Renal cortical epithelial cell (primary cell): ENCODE data around the gene CCDC192. TPM values are rescaled to one million over a fixed set of nuclear protein-coding genes. Genes with fewer than 3 reads are reported as not detected.

Experiments
- DNase-seq: peaks from one replicate; pipeline ENCODE4 v3.0.0-alpha.2; 2011; ENCODE audit warnings: low read depth
- total RNA-seq: library from RNA; depleted of rRNA; stranded (reverse); fragments of >200 nt; gene quantifications from 2 replicates; pipeline ENCODE4 v1.2.3, GENCODE V29; 2014

Gene CCDC192
- total RNA-seq, 1 donor from 2014 or later = not detected

DNA sequence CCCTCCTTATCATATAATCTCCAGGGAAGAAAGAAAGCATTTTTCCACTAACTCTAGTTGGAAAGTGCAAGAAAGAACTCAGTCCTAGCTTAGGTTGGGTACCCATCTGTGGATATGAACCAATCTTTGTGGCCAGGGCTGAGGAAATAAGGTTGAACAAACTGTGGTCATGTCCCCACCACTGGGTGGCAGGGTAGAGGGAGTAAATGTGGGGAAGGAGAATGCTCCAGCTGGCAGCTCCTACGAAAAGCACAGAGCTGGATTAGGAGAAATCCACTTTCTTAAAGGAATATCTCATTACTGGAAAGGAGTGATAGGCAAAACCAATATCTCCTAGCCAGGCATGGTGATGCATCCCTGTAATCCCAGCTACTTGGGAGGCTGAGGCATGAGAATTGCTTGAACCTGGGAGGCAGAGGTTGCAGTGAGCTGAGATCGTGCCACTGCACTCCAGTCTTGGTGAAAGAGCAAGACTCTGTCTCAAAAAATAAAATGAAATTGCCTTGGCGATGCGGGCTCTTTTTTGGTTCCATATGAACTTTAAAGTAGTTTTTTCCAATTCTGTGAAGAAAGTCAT, 175.1 kb downstream of the CCDC192 start:
- DNase-seq = peak; percentile 49

DNA sequence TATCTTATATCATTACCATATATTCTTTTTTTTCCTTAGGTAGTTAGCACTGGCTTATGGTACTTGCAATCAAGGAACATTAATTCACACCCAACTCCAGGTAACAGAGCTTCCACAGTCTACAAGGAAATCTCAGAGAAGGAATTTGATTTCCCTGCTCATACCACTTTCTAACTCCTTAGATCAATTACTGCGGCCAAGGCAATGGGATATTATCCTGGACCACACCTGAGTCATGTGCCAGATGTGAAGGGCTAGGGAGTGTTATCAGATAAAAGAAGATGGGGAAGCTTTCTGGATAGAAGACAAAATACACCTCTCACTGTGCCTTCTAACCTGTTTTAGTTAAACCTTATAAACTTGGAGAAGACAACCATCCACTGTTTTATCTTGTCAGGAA, 181.2 kb downstream of the CCDC192 start:
- no peak for DNase-seq

DNA sequence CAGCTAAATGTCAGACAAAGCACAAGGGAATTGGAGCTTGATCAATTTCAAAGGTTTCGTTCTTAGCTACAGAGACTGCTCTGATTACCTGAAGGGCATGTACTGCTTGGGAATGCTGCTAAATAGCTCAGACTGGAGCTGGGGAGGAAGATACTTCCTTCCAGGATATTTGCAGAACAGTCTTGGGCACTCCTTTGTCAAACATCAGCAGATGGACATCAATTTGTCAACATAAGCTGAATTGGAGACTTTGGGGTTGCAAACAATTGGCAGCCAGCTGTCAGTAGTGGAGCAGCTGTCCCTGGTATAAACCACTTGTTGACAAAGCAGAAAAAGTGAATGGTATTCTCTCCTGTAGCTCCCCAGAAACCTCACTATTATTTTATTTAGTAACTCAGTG, 182.0 kb downstream of the CCDC192 start:
- no peak for DNase-seq

DNA sequence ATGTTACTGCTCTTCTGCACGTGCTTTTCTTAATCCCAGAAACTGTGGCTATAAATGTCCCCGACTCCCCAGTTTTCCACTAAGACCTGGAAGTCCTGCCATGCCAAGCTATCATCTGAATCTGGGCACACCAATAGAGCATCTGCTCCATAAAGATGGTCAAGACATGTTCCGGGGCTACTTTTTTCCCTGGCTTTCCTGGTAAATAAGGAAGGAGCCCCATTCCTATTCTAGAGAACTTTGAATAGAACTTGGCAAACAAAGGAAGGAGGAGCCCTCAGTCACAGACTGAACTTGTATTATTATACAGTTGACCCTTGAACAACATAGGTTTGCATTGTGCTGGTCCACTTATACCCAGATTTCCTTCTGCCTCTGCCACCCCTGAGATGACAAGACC, 182.9 kb downstream of the CCDC192 start:
- no peak for DNase-seq

DNA sequence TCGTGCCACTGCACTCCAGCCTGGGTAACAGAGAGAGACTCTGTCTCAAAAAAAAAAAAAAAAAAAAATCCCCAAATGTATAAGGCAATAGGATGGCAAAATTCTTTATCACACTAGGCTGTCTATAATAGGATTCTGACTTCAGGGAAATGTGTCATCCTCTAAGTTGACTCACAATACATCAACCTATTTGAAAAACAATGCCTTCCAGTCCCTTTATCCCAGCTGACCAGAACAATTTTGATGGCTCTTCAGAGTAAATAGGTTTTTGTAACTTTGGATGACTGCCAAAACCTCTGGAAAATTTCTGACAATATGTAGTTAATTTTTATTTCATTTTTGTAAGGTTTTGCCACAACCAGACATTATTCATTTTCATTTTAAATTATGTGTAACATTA, 184.1 kb downstream of the CCDC192 start:
- DNase-seq = no peak

DNA sequence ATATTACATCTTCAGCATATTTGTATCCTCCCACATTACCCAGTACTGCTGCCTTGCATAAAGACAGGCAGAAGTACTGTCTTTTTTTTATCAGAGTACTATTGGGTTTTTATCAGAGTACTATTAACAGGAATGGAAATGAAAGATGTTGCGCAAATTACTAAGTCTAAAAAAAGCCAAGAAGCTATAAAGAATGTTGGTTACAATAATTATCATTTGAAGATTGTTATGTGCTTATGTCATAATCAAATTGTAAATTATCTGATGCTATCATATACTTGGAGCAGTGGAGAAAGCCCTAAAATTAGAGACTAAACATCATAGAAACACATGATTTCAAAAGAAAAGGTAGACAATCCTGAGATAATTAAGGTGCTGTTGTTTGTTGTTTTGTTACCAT, 188.8 kb downstream of the CCDC192 start:
- DNase-seq = no peak

DNA sequence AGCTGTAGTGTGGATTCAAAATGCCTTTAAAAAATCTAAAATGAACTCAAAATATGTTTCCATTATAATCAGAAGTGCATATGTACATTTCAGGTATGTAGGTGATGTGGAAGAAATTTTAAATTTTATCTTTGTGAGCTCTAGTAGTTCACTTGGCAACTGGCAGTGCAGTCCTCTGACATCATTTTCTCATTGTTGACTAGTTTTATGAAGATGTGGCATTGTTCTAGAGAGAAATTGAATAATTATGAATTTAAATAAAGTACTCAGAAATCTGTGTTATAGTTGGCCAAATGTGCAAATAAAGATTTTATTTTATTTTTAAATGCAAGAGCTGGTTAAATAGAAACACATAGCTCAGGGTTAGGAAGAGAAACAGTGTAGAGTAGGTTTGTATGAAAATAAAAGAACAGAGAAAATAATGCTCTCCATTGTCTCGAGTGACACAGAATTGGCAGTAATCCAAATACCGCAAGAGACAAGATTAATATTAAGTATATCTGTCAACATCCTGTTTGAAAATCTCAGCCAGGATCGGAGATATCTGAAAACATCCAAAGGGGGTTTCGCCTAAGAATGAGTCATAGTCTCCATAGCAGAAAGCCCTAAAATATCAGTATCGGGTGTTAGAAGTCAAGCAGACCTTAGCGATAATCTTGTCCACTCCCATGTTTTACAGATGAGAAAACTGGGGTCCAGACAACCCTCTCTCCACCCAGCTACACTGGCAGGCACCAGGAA, 189.4 kb downstream of the CCDC192 start:
- DNase-seq = peak; percentile 22

DNA sequence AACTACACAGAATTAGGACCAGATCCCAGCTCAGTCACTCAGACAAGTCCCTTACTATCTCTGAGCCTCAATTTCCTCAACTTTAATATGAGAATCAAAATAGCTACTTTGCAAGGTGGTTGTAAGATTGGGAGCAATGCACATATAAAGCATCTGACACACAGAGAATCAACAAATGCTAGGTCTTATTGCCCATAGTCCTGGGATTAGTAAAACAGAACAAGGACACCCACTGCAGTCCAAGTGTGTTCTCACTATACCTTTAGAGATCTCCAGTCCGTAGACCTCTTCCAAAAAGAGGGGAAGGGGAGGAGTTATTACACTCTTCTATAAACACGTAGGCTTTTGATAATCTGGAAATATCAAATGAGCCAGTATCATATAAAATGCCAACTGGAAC, 190.0 kb downstream of the CCDC192 start:
- no peak for DNase-seq

DNA sequence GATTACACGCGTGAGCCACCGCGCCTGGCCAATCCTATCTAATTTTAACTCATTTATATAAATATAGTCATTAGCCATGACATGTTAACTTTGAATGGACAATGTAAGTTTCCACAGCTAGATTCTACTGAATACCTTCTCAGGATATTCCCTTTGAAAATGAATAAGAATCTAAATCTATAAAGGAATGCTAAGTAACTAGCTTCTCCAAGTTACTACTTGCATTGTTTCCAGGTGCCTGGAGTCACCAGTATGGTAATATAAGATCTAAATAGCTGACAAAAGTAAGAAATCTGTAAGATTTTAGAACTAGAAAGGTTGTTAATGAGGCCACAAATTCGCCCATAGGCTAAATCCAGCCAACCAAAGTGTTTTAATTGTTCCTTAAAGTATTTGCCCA, 191.3 kb downstream of the CCDC192 start:
- DNase-seq = no peak

DNA sequence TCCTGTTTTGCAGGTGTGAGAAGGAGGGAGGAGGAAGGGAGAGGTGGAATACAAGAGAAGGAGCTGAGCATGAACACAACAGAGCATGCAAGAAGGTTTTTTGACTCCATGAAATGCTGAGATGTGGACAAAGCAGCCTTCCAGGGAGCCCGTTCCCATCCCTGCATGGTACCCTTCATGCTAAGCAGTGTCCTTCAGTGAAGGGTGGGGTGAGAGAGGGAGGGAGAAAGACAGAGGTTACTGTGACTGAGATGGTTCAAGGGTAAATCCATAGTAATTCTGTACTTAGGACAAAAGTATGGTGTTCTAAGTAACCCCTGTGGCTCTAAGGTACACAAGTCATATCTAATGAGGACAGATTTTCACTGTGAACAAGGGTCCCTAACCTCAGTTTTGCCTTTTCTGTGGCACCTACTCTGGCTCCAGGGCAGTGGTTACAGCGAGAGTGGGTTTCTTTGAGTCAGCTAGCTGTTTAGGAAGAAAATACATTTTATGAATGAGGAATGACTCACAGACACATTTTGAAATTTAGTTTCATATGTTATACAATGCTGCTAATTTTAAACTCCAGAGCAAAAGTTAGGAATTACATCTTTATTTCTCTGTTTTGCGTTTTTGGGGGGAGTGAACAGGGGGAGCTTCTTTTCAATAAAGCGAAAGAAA, 195.5 kb downstream of the CCDC192 start:
- no peak for DNase-seq

DNA sequence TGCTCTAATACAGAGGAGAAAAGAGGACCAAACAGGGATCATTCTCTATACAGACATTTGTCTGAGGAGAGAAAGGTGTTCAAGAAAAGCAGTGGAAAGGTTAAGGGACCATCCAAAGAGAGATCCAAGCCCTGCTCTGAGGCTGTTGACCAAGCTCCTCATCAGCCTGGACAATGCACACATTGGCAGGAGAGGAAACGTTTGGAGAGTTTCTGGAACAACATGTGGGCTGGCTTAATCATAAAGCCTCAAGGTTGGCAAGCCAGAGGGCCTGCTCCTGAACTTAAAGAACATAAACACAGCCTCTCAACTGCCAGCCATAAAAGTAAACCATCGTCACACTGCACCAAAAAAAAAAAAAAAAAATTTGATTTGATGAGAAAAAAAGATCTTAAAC, 196.0 kb downstream of the CCDC192 start:
- no peak for DNase-seq

DNA sequence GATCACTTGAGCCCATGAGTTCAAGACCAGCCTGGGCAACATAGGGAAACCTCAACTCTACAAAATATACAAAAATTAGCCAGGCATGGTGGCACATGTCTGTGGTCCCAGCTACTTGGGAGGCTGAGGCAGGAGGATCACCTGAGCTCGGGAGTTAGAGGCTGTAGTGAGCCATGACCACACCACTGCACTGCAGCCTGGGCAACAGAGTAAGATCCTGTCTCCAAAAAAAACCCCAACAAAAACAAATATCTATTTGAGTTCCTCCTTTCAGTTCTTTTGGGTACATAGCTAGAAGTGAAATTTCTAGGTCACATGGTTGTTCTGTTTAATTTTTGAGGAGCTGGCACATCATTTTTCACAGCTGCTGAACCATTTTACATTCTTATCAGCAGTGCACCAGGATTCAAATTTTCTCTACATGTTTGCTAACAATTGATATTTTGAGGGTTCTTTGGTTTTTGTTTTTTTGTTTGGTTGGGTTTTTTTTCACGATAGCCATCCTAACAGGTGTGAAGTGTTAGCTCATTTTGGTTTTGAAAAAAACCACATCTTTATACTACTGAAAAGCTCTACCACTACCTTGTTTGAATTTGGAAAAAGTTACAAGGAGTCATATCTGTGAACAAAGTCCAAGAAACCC, 203.5 kb downstream of the CCDC192 start:
- no peak for DNase-seq

DNA sequence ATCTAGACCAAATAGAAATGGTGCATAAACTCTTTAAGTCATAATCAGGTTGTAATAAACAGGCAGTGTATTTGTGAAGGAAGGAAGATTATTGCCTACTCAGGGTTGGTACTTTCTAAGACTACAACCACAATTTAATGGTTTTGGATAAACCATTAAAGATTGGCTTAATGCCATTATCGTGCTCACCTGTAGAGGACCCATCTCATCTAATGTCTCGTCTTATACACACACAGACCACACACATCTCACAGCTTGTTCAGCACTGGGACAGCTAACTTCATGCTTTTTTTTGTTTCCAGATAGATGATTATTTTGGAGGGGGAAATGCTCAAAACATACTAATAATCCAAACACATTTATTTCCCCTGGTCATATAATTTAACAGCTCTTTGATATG, 204.7 kb downstream of the CCDC192 start:
- DNase-seq = no peak

DNA sequence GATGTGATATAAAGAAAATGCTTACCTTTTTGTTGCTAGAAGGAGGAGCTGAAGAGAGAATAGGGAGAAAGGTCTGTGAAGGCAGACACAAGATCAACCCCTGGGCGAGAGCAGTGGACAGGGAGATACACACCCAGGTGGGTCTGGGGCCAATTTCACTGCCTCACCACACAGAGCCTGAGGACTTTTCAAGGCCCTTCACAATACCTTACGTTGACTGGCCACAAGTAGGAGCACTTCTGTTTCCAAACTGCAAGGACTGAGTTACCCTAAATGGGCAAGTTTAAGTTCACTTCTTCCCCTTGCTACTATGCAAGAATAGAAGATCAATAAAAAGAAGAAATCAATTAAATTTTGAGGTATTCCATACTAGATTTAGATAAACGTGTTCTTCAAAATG, 205.9 kb downstream of the CCDC192 start:
- peak; percentile 72 for DNase-seq

DNA sequence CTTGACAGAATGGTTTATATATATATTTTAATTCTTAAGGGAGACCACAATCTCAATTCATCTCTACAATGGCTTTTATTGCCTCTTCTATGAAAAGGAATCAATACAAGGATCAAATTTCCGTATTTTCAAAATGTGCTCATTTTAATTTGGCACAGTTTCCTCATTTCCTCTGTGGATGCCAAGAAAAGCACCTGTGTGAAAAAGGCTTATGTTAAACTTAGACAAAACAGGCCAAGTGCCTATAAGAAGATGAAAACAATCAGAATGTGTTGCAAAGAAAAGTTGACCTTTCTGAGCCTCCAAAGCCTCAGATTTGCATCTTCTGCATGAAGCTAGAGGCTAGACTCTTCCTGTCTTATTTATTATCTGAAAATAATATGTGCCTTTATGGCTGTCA, 206.6 kb downstream of the CCDC192 start:
- no peak for DNase-seq

DNA sequence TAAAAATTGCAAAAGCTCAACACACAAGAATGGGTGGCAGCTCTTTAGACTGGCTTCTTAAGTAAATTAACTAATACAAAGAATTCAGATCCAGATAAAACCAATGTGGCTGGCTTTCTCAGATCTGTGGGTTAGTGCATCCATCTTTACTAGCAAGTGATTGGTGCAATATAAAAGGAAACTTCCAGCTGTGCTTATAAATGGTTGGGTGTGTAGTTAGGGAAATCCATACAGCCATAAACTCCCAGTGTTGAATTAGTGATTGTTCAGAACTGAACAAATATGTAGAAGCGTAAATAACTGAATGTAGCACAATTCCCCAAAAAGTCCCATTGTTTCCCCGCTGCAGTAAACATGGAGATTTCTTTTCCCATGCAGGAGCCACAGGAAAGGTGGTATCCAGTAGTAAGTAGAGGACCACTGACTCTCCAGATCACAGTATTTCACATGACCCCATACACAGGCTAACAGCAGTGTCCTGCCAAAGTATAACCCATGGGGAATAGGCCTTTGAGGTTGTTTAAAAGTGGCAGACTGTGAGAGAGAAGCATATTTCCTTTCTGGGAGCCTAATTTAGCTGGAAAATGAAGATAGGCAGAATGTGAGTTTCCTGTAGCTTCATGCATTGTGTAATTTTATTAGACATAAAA, 207.2 kb downstream of the CCDC192 start:
- no peak for DNase-seq

DNA sequence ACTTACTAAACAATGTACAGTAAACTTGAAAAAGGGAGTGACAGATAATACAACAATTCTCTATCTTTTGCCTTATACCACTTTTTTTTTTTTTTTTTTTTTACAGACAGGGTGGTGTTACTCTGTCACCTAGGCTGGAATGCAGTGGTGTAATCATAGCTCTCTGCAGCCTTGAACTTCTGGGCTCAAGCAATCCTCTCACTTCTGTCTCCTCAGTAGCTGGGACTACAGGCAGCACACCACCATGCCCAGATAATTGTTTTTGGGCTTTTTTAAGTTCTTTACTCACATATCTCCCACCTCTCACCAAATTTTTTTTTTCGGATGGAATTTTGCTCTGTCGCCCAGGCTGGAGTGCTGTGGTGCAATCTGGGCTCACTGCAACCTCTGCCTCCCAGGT, 208.4 kb downstream of the CCDC192 start:
- no peak for DNase-seq

DNA sequence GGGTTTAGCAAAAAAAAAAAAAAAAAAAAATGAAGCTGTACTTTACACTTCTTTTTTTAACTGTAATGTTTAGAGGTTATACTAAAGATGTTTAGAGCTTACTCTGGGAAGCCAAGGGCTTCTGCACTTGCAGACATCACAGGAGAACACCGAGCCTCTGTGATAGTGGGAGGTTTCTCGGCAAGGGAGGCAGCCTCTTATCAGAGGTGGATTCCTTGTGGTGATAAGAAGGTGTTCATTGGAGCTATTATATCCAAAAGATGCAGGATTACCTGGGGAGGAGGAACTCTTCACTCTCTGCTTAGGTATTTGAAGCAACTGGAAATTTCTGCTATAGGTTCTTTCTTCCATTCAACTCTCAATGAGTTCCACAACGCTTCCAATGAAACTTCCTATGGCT, 209.2 kb downstream of the CCDC192 start:
- DNase-seq = no peak

DNA sequence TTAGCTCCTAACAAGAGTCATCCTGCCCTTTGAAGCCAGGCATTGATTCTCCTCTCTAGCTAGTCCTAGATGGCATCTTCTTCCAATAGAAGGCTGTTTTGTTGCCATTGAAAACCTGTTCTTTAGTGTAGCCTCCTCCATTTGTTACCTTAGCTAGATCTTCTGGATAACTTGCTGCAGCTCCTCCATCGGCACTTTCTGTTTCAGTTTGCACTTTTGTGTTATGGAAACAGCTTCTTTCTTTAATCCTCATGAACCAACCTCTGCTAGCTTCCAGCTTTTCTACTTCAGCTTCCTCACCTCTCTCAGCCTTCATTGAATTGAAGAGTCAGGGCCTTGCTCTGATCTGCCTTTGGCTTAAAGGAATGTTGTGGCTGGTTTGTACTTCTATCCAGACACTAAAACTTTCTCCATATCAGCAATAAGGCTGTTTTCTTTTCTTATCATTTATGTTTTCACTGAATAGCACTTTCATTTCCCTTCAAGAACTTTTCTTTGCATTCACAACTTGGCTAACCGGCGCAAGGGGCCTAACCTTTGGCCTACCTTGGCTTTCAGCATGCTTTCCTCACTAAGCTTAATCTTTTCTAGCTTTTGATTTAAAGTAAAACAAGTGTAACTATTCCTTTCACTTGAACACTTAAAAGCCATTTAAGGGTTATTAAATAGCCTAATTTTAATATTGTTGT, 213.8 kb downstream of the CCDC192 start:
- no peak for DNase-seq

DNA sequence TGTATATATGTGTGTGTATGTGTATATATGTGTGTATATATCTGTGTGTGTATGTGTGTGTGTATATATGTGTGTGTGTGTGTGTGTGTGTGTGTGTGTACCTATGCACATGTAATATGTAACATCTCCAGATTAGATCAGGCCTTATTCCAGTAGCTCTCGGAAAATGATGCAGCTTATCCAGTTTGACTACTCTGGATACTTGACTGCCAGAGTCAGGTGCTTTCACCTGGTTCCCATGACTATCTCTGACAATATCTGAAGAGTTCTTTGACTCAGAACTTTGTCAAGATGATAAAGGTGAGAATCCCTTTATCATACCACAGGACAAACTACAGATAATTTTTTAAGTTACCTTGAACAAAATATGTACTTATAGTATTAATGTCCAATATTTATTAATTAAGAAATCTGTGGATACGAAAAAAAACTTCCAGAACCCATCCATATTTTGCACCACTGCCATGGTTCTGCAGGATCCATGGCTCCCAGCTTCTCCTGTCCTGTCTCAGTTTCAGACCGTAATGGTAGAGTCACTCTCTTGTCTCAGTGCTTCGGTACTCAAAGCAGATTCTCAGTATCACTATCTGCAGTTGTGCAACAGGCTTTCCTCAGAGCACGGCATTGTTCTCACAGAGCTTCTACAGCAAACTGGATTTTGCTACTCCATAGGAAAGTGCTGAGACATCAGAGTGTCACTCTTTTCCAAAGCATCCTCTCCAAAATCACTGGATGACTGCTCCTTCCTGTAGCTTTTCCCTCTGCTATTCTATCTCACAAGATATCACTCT, 216.0 kb downstream of the CCDC192 start:
- DNase-seq = no peak

DNA sequence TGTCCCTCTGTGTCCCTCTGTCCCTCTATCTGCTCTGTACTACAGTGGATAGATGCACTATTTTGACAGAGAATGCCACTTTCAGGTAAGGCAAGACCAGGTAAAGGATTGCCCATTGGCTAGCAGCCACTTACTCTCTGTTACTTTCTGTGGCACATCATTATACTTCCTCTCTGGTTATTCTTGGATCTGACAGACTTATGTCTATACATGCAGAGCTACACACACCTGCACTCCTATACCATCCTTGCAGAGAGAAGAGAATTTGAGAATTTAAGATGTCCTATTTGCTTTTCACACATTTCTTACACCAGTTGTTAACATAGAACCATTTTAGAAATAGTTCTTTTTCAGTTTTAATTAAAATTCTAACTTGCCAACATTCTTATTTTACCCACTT, 216.6 kb downstream of the CCDC192 start:
- no peak for DNase-seq
